GM23248 (cell line): ENCODE measurements around the gene GPM6B. TPM values are rescaled to one million over a fixed set of nuclear protein-coding genes. Genes with fewer than 3 reads are reported as not detected.

ENCODE experiments used
- DNase-seq: peaks from one replicate; pipeline ENCODE4 v3.0.0-alpha.2; 2015
- H2AFZ ChIP-seq: fragments of 200-600 bp; sonication (generic); 2 replicates; pipeline ENCODE4 v1.6.1; 2016; ENCODE audit warnings: antibody characterized with exemption
- H3F3A ChIP-seq: fragments of 200-600 bp; sonication (generic); 2 replicates; pipeline ENCODE4 v1.6.1; 2016; ENCODE audit warnings: mild to moderate bottlenecking, antibody characterized with exemption, mixed run types; ENCODE audit not compliant: insufficient read depth
- H3K27ac ChIP-seq: fragments of 200-600 bp; sonication (generic); 2 replicates; pipeline ENCODE4 v1.5.1; 2016; ENCODE audit warnings: mild to moderate bottlenecking
- H3K27me3 ChIP-seq: fragments of 200-600 bp; sonication (generic); replicated peaks from 2 replicates; pipeline ENCODE4 v1.6.1; 2016; ENCODE audit warnings: mild to moderate bottlenecking; ENCODE audit not compliant: insufficient read depth
- H3K36me3 ChIP-seq: fragments of 200-600 bp; sonication (generic); 2 replicates; pipeline ENCODE4 v1.6.1; 2016; ENCODE audit warnings: low read depth, mild to moderate bottlenecking
- H3K4me1 ChIP-seq: fragments of 200-600 bp; sonication (generic); 2 replicates; pipeline ENCODE4 v1.6.1; 2016; ENCODE audit warnings: mild to moderate bottlenecking; ENCODE audit not compliant: insufficient read depth
- H3K4me2 ChIP-seq: fragments of 200-600 bp; sonication (generic); one replicate; pipeline ENCODE4 v1.6.1; 2016; ENCODE audit warnings: mild to moderate bottlenecking; ENCODE audit not compliant: unreplicated experiment
- H3K4me3 ChIP-seq: fragments of 200-600 bp; sonication (generic); 2 replicates; pipeline ENCODE4 v1.5.1; 2016; ENCODE audit warnings: mild to moderate bottlenecking
- H3K79me2 ChIP-seq: fragments of 200-600 bp; sonication (generic); 2 replicates; pipeline ENCODE4 v1.6.1; 2016; ENCODE audit warnings: mild to moderate bottlenecking; ENCODE audit not compliant: insufficient read depth
- H3K9ac ChIP-seq: fragments of 200-600 bp; sonication (generic); 2 replicates; pipeline ENCODE4 v1.6.1; 2016; ENCODE audit warnings: mild to moderate bottlenecking
- H3K9me2 ChIP-seq: fragments of 200-600 bp; sonication (generic); 2 replicates; pipeline ENCODE4 v1.6.1; 2016; ENCODE audit warnings: mixed run types, mild to moderate bottlenecking, moderate library complexity; ENCODE audit not compliant: insufficient read depth
- H3K9me3 ChIP-seq: fragments of 200-600 bp; sonication (generic); one replicate; pipeline ENCODE4 v1.6.1; 2017; ENCODE audit warnings: low read depth
- H4K20me1 ChIP-seq: fragments of 200-600 bp; sonication (generic); 2 replicates; pipeline ENCODE4 v1.6.0; 2016; ENCODE audit not compliant: insufficient read depth
- EZH2 ChIP-seq: fragments of 200-600 bp; sonication (generic); IDR thresholded peaks from 2 replicates; pipeline ENCODE4 v1.6.1; 2018; ENCODE audit warnings: antibody characterized with exemption, mild to moderate bottlenecking; ENCODE audit not compliant: insufficient read depth, poor library complexity, severe bottlenecking
- EZH2phosphoT487 ChIP-seq: fragments of 200-600 bp; sonication (generic); IDR thresholded peaks from 2 replicates; pipeline ENCODE4 v1.6.1; 2018; ENCODE audit warnings: antibody characterized with exemption, moderate library complexity, mild to moderate bottlenecking, low read depth; ENCODE audit not compliant: insufficient read depth
- WGBS, 2 experiments: methylation state at CpG; one replicate each; pipeline ENCODE4 v1.1.6; 2015 to 2017; ENCODE audit warnings: low lambda C conversion rate in 2 of 2, low coverage in 1 of 2; ENCODE audit errors: missing lambda C conversion rate in 2 of 2; 5-methylcytosine and 5-hydroxymethylcytosine counted together
- in situ Hi-C: fragments of 300-500 bp; cut with MboI; formaldehyde crosslinking; loops from 2 replicates; pipeline ENCODE4 v1.15.0; 2020
- polyA plus RNA-seq: library from polyadenylated mRNA; unstranded; fragments of >200 nt; fragmentation: Nextera tagmentation; extraction: Ambion mirVana; gene quantifications from 2 replicates; pipeline ENCODE4 v1.2.1, GENCODE V29; 2016
- total RNA-seq: library from RNA; depleted of rRNA; stranded (reverse); fragments of >200 nt; shearing (Covaris generic); gene quantifications from 2 replicates; pipeline ENCODE4 v1.2.3, GENCODE V29; 2014

The GPM6B gene
- total and polyA plus RNA-seq, 2 experiments from 2014 or later, result 0.40 to 0.65 TPM

DNA sequence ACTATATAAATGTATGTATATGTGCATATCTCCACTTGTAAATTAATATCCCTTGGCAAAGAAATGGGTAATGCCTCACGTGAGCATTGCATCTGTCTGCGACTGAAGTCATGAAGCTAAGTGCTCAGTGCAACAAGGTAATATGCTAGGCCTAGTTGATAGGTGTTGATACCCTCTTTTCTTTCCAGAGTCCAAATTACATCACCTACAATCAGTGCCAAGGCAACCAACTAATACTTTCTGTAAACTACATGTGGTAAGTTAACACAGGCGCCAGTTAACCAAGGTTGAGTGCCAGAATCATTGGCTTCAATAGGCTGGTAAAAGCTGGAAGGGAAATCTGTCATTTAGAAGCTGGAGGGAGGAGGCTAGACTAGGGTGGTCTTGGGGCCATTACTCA, 41.1 kb downstream of the GPM6B start:
- Histone ChIP-seq H3K9me2 (no peaks in the 10 kb centered on the region), H4K20me1 (no peaks in the 10 kb centered on the region), H3K9ac (no peak overlapping the region), H3K36me3 (no peaks in the 10 kb centered on the region), H3F3A (no peaks in the 10 kb centered on the region), H3K4me1 (peaks cover 7% of the 10 kb centered on the region; the same call in 1 of the 2 replicates), H3K27ac (no peak overlapping the region), H3K9me3 (no peaks in the 10 kb centered on the region), H3K4me2 (no peak overlapping the region), H3K27me3 (no peaks in the 10 kb centered on the region), H3K4me3 (no peak overlapping the region), H3K79me2 (no peaks in the 10 kb centered on the region), H2AFZ (no peak overlapping the region)
- DNase-seq, result no peak
- WGBS, 2 experiments, result 74 to 81% methylated on average over 3 of the region's 3 CpGs
- TF ChIP-seq EZH2 (no peak), EZH2phosphoT487 (no peak)
- in situ Hi-C loops, result no loop called here

DNA sequence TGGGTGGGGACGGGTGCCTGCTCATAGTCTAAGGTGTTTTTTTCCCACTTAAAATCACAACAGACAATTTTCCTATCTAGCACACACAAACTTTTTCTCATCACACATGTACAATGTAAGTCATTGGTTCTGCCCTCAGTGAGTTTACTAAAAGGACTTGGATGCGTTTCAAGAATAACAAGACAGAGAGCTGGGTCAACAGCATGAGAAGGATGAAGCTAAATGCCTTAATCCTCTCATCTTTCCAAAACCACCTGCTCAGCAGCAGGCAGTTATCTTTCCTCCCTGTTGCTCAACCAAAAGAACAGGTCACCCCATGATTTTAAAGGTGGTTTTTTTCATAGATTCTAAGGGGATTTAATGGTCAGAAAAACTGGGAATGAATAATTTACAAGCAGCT, 42.2 kb downstream of the GPM6B start:
- Histone ChIP-seq H3K79me2 (no peaks in the 10 kb centered on the region), H3K9me3 (no peaks in the 10 kb centered on the region), H3K27ac (no peak overlapping the region), H3K9me2 (no peaks in the 10 kb centered on the region), H3K36me3 (no peaks in the 10 kb centered on the region; the same call in 1 of the 2 replicates), H3K27me3 (no peaks in the 10 kb centered on the region), H3K4me2 (no peak overlapping the region), H3K4me3 (no peak overlapping the region), H4K20me1 (no peaks in the 10 kb centered on the region), H3K4me1 (peaks cover 7% of the 10 kb centered on the region; the same call in 1 of the 2 replicates), H3F3A (no peaks in the 10 kb centered on the region), H2AFZ (no peak overlapping the region), H3K9ac (no peak overlapping the region)
- TF ChIP-seq EZH2 (no peak), EZH2phosphoT487 (no peak)
- WGBS, 2 experiments, result 70 to 75% methylated on average over 2 of the region's 2 CpGs
- in situ Hi-C loops, result no loop called here
- DNase-seq, result no peak

GRCh38 chrX:13770013-13770535, 46.8 kb downstream of the GPM6B start:
- Histone ChIP-seq H3K9me3 (no peaks in the 10 kb centered on the region), H2AFZ (no peak overlapping the region), H3K4me1 (no peaks in the 10 kb centered on the region), H4K20me1 (no peaks in the 10 kb centered on the region), H3K27ac (no peak overlapping the region), H3K79me2 (no peaks in the 10 kb centered on the region), H3K4me2 (no peak overlapping the region), H3K9ac (no peak overlapping the region), H3K27me3 (no peaks in the 10 kb centered on the region), H3K9me2 (no peaks in the 10 kb centered on the region), H3K36me3 (peaks cover 4% of the 10 kb centered on the region; the same call in 1 of the 2 replicates), H3F3A (no peaks in the 10 kb centered on the region), H3K4me3 (no peak overlapping the region)
- WGBS, 2 experiments, result 71 to 76% methylated on average over 3 of the region's 3 CpGs
- no peak for DNase-seq
- in situ Hi-C loops, result no loop called here
- TF ChIP-seq EZH2phosphoT487 (no peak), EZH2 (no peak)

DNA sequence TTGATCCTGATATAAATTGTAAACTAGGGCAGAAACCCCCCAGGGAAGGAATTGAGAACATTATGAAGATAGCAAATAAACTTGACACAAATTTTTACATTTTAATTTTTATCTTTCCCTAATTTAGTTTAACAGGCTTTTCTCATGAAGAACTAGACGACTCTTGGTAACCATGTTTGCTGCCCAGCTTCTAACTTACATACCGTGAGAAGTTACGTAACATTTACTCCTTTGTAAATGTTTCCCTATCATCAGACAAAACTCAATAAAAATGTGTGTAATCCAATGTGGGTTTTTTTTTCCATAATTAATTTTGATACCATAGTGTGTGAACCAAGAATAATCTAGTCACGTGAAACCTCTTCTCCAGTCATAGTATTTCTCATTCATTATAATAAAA, 48.0 kb downstream of the GPM6B start:
- Histone ChIP-seq H3K9me2 (no peaks in the 10 kb centered on the region), H3K4me3 (no peak overlapping the region), H3F3A (no peaks in the 10 kb centered on the region), H2AFZ (no peak overlapping the region), H4K20me1 (no peaks in the 10 kb centered on the region), H3K27me3 (no peaks in the 10 kb centered on the region), H3K9ac (no peak overlapping the region), H3K36me3 (peaks cover 4% of the 10 kb centered on the region; the same call in 1 of the 2 replicates), H3K4me1 (no peaks in the 10 kb centered on the region), H3K79me2 (no peaks in the 10 kb centered on the region), H3K9me3 (no peaks in the 10 kb centered on the region), H3K27ac (no peak overlapping the region), H3K4me2 (no peak overlapping the region)
- in situ Hi-C loops, result no loop called here
- no peak for DNase-seq
- no peak for TF ChIP-seq EZH2
- TF ChIP-seq EZH2phosphoT487, result no peak
- WGBS, 2 experiments, result 94 to 99% methylated on average over 4 of the region's 4 CpGs

GRCh38 chrX:13764765-13765164, 52.1 kb downstream of the GPM6B start:
- Histone ChIP-seq H3K4me2 (no peak overlapping the region), H3K36me3 (peaks cover 7% of the 10 kb centered on the region; the same call in 1 of the 2 replicates), H3K27ac (no peak overlapping the region), H2AFZ (no peak overlapping the region), H3K4me1 (no peaks in the 10 kb centered on the region), H3K9ac (no peak overlapping the region), H3K27me3 (no peaks in the 10 kb centered on the region), H3K9me2 (no peaks in the 10 kb centered on the region), H3F3A (no peaks in the 10 kb centered on the region), H3K4me3 (no peak overlapping the region), H4K20me1 (no peaks in the 10 kb centered on the region), H3K79me2 (no peaks in the 10 kb centered on the region), H3K9me3 (no peaks in the 10 kb centered on the region)
- no peak for DNase-seq
- in situ Hi-C loops, result no loop called here
- no peak for TF ChIP-seq EZH2
- TF ChIP-seq EZH2phosphoT487, result no peak
- WGBS, 2 experiments, result 71 to 73% methylated on average over 5 to 6 of the region's 6 CpGs
